Lower lobe of right lung (tissue), 2 donors: Measurements from ENCODE around the gene EXOC1L. TPM values are rescaled to one million over a fixed set of nuclear protein-coding genes. Genes with fewer than 3 reads are reported as not detected.

Source experiments
- ATAC-seq, 2 donors: fragments of 200-7000 bp; cut with Tn5 transposase; one replicate each; pipeline ENCODE4 v1.9.1; 2020 to 2022; ENCODE audit warnings: mild to moderate bottlenecking in 2 of 2, moderate library complexity in 2 of 2
- DNase-seq: peaks from one replicate; pipeline ENCODE4 v3.0.0-alpha.2; 2020
- H3K27ac ChIP-seq: fragments of 200-600 bp; one replicate; pipeline ENCODE4 v1.8.0; 2022
- H3K27me3 ChIP-seq: fragments of 200-600 bp; one replicate; pipeline ENCODE4 v1.8.0; 2022; ENCODE audit warnings: low read depth
- H3K36me3 ChIP-seq: fragments of 200-600 bp; one replicate; pipeline ENCODE4 v1.8.0; 2022; ENCODE audit warnings: mild to moderate bottlenecking
- H3K4me1 ChIP-seq: fragments of 200-600 bp; one replicate; pipeline ENCODE4 v1.8.0; 2022
- H3K4me3 ChIP-seq: fragments of 200-600 bp; one replicate; pipeline ENCODE4 v1.8.0; 2022; ENCODE audit warnings: mild to moderate bottlenecking
- H3K9me3 ChIP-seq: fragments of 200-600 bp; one replicate; pipeline ENCODE4 v1.8.0; 2022
- CTCF ChIP-seq: fragments of 200-600 bp; IDR thresholded peaks from one replicate; pipeline ENCODE4 v1.8.0; 2022; ENCODE audit warnings: antibody characterized with exemption, mild to moderate bottlenecking
- intact Hi-C: fragments of 100-400 bp; cut with DNase I; formaldehyde crosslinking; loops from one replicate; pipeline ENCODE4 v1.11.0; 2022
- total RNA-seq: library from RNA; stranded (reverse); fragmentation: NEBNext Ultra II Directional; extraction: Animal tissue kit (Norgen Biotek cat#: 25700); gene quantifications from one replicate; pipeline ENCODE4 v1.2.1, GENCODE V29; 2021
- donor health status: DM: no; HTN: yes; CAD: no; lungs with severe emphysema.

EXOC1L gene
- total RNA-seq, 1 donor from 2014 or later = not detected

GRCh38 chr4:55849724-55850123, 30.1 kb downstream of the EXOC1L start:
- H3K9me3 ChIP-seq = no peaks in the 10 kb centered on the region
- H3K27ac ChIP-seq = no peak overlapping the region
- peaks cover 6% of the 10 kb centered on the region for H3K4me1 ChIP-seq
- H3K4me3 ChIP-seq = no peak overlapping the region
- DNase-seq = no peak
- TF ChIP-seq CTCF = no peak
- ATAC-seq = no peak
- no peaks in the 10 kb centered on the region for H3K36me3 ChIP-seq
- intact Hi-C loops = no loop called here
- no peaks in the 10 kb centered on the region for H3K27me3 ChIP-seq

GRCh38 chr4:55851885-55852284, 32.3 kb downstream of the EXOC1L start:
- DNase-seq (no peak), ATAC-seq (no peak)
- Histone ChIP-seq H3K27me3 (no peaks in the 10 kb centered on the region), H3K4me3 (no peak overlapping the region), H3K36me3 (no peaks in the 10 kb centered on the region), H3K4me1 (peaks cover 20% of the 10 kb centered on the region), H3K9me3 (no peaks in the 10 kb centered on the region), H3K27ac (no peak overlapping the region)
- no peak for TF ChIP-seq CTCF
- intact Hi-C loops = no loop called here

GRCh38 chr4:55853484-55854046, 34.0 kb downstream of the EXOC1L start, which contains the start of gene EXOC1:
TSS of gene EXOC1 (plus strand) at chr4:55853648. CDS start at chr4:55858324, 4,676 bp downstream.
- intact Hi-C loops = no loop called here
- peak; percentile 99 to 100 for ATAC-seq

GRCh38 chr4:55854129-55854528, 34.5 kb downstream of the EXOC1L start:
- H3K27ac ChIP-seq = peak overlapping the region; percentile 93
- ATAC-seq = peak in 1 of 2 donors; percentile 22
- no peaks in the 10 kb centered on the region for H3K27me3 ChIP-seq
- DNase-seq = no peak
- peak overlapping the region; percentile 91 for H3K4me3 ChIP-seq
- peaks cover 10% of the 10 kb centered on the region for H3K36me3 ChIP-seq
- no peaks in the 10 kb centered on the region for H3K9me3 ChIP-seq
- intact Hi-C loops = no loop called here
- H3K4me1 ChIP-seq = peaks cover 20% of the 10 kb centered on the region
- TF ChIP-seq CTCF = no peak

More at GRCh38 chr4:55853484-55854046, 34.0 kb downstream of the EXOC1L start, which contains the start of gene EXOC1:
- DNase-seq = peak; percentile 100
- H3K27ac ChIP-seq = peak within 1 kb of the TSS; percentile 93
- no peaks in the 10 kb centered on the region for H3K27me3 ChIP-seq
- peaks cover 20% of the 10 kb centered on the region for H3K4me1 ChIP-seq
- no peaks in the 10 kb centered on the region for H3K9me3 ChIP-seq
- no peak for TF ChIP-seq CTCF
- H3K36me3 ChIP-seq = peaks cover 4% of the 10 kb centered on the region
- peak within 1 kb of the TSS; percentile 91 for H3K4me3 ChIP-seq

- Histone ChIP-seq H3K36me3 (peaks cover 38% of the 10 kb centered on the region), H3K9me3 (no peaks in the 10 kb centered on the region), H3K4me3 (no peak overlapping the region), H3K27me3 (no peaks in the 10 kb centered on the region), H3K27ac (no peak overlapping the region), H3K4me1 (peaks cover 20% of the 10 kb centered on the region)
- ATAC-seq (no peak), DNase-seq (no peak)
- intact Hi-C loops = no loop called here
- no peak for TF ChIP-seq CTCF
Observed at GRCh38 chr4:55857586-55857985, 38.0 kb downstream of the EXOC1L start.
